Measurements from ENCODE around the gene FLNB.

The FLNB gene

DNA sequence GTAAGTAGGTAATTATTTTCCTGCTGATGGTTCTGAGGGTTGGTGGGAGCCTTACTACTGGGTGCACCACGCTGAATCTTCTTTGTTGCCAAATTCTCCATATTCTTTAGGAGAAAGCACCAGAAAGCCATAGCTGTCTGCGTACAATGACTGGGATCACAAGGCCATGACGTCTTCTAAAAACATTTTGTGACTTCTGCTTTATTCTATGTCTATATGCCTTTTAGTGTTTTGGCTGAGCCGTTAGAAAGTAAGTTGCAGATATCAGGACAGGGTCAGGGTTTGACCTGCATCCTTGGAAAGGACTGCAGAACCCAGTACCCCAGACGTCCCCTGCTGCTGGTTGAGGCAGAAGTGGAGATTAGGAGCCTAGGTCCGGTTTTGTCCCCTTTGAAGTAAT, 107.0 kb downstream of the FLNB start:
- TF ChIP-seq ESRRG (CRISPR knock-in tag; IDR thresholded peaks at IDR 0.05): no peak
- TF ChIP-seq BACH2 (CRISPR knock-in tag; IDR thresholded peaks at IDR 0.05; ENCODE audit: borderline replicate concordance): no peak
- no peak for TF ChIP-seq ARNTL (CRISPR knock-in tag; IDR thresholded peaks at IDR 0.05; ENCODE audit: borderline replicate concordance, low read depth)
- TF ChIP-seq ZFP3 (CRISPR knock-in tag; IDR thresholded peaks at IDR 0.05): no peak
- no peak for TF ChIP-seq PPARA (CRISPR knock-in tag; IDR thresholded peaks at IDR 0.05; ENCODE audit: borderline replicate concordance)
- TF ChIP-seq, protein P1, sequence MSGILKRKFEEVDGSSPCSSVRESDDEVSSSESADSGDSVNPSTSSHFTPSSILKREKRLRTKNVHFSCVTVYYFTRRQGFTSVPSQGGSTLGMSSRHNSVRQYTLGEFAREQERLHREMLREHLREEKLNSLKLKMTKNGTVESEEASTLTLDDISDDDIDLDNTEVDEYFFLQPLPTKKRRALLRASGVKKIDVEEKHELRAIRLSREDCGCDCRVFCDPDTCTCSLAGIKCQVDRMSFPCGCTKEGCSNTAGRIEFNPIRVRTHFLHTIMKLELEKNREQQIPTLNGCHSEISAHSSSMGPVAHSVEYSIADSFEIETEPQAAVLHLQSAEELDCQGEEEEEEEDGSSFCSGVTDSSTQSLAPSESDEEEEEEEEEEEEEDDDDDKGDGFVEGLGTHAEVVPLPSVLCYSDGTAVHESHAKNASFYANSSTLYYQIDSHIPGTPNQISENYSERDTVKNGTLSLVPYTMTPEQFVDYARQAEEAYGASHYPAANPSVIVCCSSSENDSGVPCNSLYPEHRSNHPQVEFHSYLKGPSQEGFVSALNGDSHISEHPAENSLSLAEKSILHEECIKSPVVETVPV (CRISPR knock-in tag; IDR thresholded peaks at IDR 0.05): no peak
- no peak for TF ChIP-seq ZNF70 (CRISPR knock-in tag; IDR thresholded peaks at IDR 0.05)
- TF ChIP-seq ZC3H10 (CRISPR knock-in tag; IDR thresholded peaks at IDR 0.05): no peak
- no peak for ATAC-seq

DNA sequence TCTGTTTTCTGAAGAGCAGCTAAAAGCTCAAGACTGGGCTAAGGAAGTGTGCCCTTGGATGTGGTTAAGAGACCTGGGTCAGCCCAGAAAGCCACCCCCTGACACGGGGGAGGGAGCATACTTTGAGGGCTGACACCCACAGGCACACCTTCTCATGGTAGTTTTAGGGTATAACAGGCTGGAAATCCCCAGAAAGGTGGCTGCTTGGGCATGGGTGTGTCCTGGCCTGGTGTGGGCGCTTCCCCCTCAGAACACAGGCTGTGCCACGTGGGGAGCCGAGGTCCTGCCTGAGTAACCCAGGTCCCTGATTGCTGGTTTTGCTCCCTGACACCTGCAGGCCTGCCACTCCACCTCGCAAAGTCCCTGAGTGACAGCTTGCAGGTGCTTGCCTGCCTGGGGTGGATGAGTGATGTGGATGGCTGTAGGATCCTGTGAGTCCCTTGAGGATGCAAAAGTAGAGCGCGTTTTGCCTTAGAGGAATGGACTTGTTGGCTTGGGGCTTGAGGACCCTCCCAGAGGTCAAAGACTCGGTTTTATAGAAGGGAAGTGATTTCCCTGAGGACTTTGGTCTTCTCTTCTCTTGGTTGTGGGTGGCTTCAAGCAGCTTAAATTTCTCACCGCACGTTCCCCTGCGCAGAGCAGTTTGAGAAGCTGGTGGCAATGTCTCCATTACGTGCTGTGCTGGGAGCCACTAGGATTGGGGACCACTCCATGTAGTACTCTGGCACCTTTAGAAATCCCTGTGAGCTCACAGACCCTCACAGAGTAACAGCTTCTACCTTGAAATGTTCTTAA, 108.1 kb downstream of the FLNB start:
- ATAC-seq: no peak; the same call in 2 of the 3 replicates
- TF ChIP-seq ZNF8 (CRISPR knock-in tag; IDR thresholded peaks at IDR 0.05) (no peak), TCF4 (CRISPR knock-in tag; IDR thresholded peaks at IDR 0.05; ENCODE audit: borderline replicate concordance) (no peak), RARB (CRISPR knock-in tag; IDR thresholded peaks at IDR 0.05) (no peak), ZFP3 (CRISPR knock-in tag; IDR thresholded peaks at IDR 0.05) (no peak), ZC3H10 (CRISPR knock-in tag; IDR thresholded peaks at IDR 0.05) (no peak), ISL1 (CRISPR knock-in tag; IDR thresholded peaks at IDR 0.05) (no peak), SNAI2 (CRISPR knock-in tag; IDR thresholded peaks at IDR 0.05) (no peak), BACH2 (CRISPR knock-in tag; IDR thresholded peaks at IDR 0.05; ENCODE audit: borderline replicate concordance) (no peak), TOX (CRISPR knock-in tag; IDR thresholded peaks at IDR 0.05; ENCODE audit: borderline replicate concordance) (no peak), ZFP30 (CRISPR knock-in tag; IDR thresholded peaks at IDR 0.05) (no peak), GLIS3 (CRISPR knock-in tag; IDR thresholded peaks at IDR 0.05) (no peak), CSDC2 (CRISPR knock-in tag; IDR thresholded peaks at IDR 0.05) (no peak)
- TF ChIP-seq, protein P2, sequence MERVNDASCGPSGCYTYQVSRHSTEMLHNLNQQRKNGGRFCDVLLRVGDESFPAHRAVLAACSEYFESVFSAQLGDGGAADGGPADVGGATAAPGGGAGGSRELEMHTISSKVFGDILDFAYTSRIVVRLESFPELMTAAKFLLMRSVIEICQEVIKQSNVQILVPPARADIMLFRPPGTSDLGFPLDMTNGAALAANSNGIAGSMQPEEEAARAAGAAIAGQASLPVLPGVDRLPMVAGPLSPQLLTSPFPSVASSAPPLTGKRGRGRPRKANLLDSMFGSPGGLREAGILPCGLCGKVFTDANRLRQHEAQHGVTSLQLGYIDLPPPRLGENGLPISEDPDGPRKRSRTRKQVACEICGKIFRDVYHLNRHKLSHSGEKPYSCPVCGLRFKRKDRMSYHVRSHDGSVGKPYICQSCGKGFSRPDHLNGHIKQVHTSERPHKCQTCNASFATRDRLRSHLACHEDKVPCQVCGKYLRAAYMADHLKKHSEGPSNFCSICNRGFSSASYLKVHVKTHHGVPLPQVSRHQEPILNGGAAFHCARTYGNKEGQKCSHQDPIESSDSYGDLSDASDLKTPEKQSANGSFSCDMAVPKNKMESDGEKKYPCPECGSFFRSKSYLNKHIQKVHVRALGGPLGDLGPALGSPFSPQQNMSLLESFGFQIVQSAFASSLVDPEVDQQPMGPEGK (CRISPR knock-in tag; IDR thresholded peaks at IDR 0.05; ENCODE audit: borderline replicate concordance): no peak

DNA sequence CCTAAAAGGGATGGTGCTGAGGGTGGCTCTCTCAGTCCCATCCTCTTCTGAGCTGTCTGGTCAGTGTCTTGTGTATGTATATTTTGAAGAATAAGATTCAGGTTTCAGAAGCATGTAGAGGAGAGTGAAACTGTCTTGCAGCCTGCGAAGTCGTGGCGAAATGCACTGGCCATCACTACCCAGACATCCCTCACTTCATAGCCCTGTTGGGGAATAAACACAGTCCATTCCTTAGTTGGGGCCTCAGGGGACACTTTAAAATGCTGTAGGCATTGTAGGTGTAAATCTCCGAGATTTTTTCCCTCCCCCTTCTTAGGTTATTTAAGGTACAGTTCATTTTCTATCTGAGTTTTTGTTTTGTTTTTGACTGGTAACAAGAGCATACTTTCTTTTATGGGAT, 108.8 kb downstream of the FLNB start:
- ATAC-seq: no peak
- TF ChIP-seq GLIS3 (CRISPR knock-in tag; IDR thresholded peaks at IDR 0.05) (no peak), ZFP30 (CRISPR knock-in tag; IDR thresholded peaks at IDR 0.05) (no peak), TOX (CRISPR knock-in tag; IDR thresholded peaks at IDR 0.05; ENCODE audit: borderline replicate concordance) (no peak), SNAI2 (CRISPR knock-in tag; IDR thresholded peaks at IDR 0.05) (no peak), ZFP3 (CRISPR knock-in tag; IDR thresholded peaks at IDR 0.05) (no peak)

DNA sequence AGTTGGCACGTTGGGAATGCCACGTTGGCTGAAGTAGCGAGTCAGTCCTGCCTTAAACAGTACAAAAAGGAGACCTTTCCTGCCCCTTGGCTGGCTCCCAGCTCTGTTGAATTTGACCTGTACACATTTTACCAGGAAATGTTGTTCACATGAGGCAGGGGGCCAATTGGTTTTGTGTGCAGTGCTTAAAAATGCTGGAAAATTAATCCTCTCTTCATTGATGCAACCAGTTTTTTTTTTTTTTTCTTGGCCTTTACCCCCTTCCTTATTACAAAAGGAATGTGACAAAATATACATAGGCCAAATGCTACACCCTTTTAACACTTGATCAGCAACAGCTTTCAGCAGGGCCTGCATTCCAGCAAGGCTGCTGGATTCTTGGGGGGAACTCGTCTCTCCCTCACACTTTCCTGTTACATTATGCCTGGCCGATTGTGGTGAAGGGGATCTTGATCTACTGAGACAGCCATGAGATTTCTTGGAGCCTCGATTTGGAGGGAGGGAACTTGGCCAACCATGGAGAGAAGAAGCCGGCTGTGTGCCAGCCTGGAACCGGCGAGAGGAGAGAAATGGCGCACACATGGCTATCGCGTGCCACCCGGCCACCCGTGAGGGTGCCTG, 109.4 kb downstream of the FLNB start:
- ATAC-seq: no peak
- TF ChIP-seq CSDC2 (CRISPR knock-in tag; IDR thresholded peaks at IDR 0.05) (no peak), ZNF565 (CRISPR knock-in tag; conservative IDR thresholded peaks at IDR 0.05; ENCODE audit: low read depth) (no peak), TCF4 (CRISPR knock-in tag; IDR thresholded peaks at IDR 0.05; ENCODE audit: borderline replicate concordance) (no peak), ZNF70 (CRISPR knock-in tag; IDR thresholded peaks at IDR 0.05) (no peak)

DNA sequence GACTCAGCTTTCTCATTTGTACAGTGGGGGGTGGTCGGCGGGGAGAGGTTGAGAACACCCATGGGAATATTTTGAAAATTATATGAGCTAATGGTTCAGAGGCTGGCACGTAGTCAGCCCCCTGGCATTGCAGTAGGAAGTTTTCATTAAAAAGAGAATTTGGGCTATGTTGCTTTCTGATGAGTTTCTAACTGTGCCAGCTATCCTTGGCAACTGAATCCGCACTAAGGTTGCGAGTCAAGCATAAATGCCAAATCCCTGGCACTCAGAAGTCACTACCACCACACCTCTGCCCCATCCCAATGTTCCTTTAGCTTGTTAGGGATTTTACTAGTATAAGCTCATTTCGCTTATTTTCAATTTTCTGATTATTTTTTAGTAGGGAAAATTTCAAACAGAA, 111.0 kb downstream of the FLNB start:
- no peak for TF ChIP-seq ESRRG (CRISPR knock-in tag; IDR thresholded peaks at IDR 0.05)
- no peak for TF ChIP-seq ZFP3 (CRISPR knock-in tag; IDR thresholded peaks at IDR 0.05)
- TF ChIP-seq, protein P1 (CRISPR knock-in tag; IDR thresholded peaks at IDR 0.05): no peak
- no peak for TF ChIP-seq OSR1 (CRISPR knock-in tag; IDR thresholded peaks at IDR 0.05)
- no peak for ATAC-seq

All from SK-N-SH treated with all-trans-retinoic acid at 6 μM for 48 hours (cell line).